ENCODE measurements around the gene PARD3. TPM values are rescaled to one million over a fixed set of nuclear protein-coding genes. Genes with fewer than 3 reads are reported as not detected.

Gene PARD3
- total RNA-seq, 4 donors from 2014 or later = 98.9 to 122 (median 105) TPM

DNA sequence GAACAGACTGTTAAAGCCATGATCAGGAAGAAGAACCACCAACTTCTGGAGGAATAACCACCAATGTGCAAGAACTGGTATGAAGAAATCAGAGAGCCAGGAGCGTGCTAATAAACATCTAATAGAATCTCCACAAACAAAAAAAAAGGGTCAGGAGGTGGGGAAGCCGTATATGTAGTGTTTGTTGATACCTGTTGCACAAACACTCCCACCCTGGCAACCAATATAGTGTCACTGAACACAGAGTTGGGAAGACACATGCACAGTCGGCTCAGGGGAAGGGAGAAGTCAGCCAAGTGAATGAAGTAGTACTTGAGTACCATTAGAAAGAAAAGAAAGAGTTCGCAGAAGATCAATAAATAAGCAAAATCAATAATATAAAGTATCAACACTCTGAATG is 400.1 kb downstream of the PARD3 start:
- no peak for DNase-seq (ENCODE audit: extremely low spot score)
- Histone ChIP-seq H3K36me3 (no peaks in the 10 kb centered on the region), H3K4me3 (no peak overlapping the region), H3K27me3 (no peaks in the 10 kb centered on the region), H3K9me3 (no peaks in the 10 kb centered on the region), H3K27ac (replicated peaks in 1 of 4) (no peak overlapping the region), H3K4me1 (peaks cover 0 to 4% (median 0%) of the 10 kb centered on the region in 4 donors)
- no peak for TF ChIP-seq POLR2A (IDR thresholded peaks at IDR 0.05; ENCODE audit: low read depth)
- TF ChIP-seq EP300 (IDR thresholded peaks at IDR 0.05) = no peak
- no peak for TF ChIP-seq POLR2AphosphoS5 (IDR thresholded peaks at IDR 0.05)
- TF ChIP-seq, protein P1, sequence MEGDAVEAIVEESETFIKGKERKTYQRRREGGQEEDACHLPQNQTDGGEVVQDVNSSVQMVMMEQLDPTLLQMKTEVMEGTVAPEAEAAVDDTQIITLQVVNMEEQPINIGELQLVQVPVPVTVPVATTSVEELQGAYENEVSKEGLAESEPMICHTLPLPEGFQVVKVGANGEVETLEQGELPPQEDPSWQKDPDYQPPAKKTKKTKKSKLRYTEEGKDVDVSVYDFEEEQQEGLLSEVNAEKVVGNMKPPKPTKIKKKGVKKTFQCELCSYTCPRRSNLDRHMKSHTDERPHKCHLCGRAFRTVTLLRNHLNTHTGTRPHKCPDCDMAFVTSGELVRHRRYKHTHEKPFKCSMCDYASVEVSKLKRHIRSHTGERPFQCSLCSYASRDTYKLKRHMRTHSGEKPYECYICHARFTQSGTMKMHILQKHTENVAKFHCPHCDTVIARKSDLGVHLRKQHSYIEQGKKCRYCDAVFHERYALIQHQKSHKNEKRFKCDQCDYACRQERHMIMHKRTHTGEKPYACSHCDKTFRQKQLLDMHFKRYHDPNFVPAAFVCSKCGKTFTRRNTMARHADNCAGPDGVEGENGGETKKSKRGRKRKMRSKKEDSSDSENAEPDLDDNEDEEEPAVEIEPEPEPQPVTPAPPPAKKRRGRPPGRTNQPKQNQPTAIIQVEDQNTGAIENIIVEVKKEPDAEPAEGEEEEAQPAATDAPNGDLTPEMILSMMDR (IDR thresholded peaks at IDR 0.05) = no peak
- intact Hi-C loops (cut with DNase I) = no loop called here
- 92% methylated on average over 4 of the region's 4 CpGs for WGBS

DNA sequence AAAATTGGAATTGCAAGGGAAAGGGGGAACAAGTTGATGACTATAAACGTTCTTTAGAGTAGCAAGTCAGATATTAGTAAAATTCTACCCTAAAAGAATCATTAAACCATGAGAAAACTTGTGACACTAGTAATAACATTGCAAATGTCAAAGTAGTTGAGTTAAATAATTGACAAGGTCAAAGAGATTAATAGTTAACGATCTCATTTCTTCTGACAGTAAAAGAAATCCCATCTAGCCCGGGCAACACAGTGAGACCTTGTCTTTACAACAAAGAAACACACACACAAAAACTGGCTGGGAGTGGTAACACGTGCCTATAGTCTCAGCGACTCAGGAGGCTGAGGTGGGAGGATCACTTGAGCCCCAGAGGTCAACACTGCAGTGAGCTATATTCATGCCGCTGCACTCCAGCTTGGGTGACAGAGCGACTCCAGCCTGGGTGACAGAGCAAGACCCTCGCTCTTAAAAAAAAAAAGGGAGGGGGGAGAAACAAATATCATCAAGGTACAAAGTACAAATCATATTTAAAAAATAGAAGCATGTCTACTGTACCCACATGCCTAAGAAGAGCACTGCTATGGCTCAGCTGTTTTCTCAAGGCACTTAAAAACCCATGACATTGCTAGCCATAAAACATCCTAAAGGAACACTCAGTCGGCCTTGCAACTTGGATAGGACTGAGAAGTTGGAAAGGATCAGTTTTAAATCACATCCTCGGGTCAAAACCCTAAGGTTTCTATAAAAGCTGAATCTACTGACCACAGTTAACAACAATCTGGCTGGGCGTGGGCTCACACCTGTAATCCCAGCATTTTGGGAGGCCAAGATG is 401.1 kb downstream of the PARD3 start:
- Histone ChIP-seq H3K27ac (replicated peaks in 1 of 4) (no peak overlapping the region), H3K36me3 (no peaks in the 10 kb centered on the region), H3K9me3 (no peaks in the 10 kb centered on the region), H3K27me3 (no peaks in the 10 kb centered on the region), H3K4me3 (no peak overlapping the region), H3K4me1 (peaks cover 0 to 4% (median 0%) of the 10 kb centered on the region in 4 donors)
- DNase-seq (ENCODE audit: extremely low spot score) = no peak
- intact Hi-C loops (cut with DNase I) = no loop called here
- TF ChIP-seq, protein P1 (IDR thresholded peaks at IDR 0.05) = no peak
- no peak for TF ChIP-seq EP300 (IDR thresholded peaks at IDR 0.05)
- no peak for TF ChIP-seq POLR2AphosphoS5 (IDR thresholded peaks at IDR 0.05)
- no peak for TF ChIP-seq POLR2A (IDR thresholded peaks at IDR 0.05; ENCODE audit: low read depth)
- WGBS = 88% methylated on average over 11 of the region's 11 CpGs

DNA sequence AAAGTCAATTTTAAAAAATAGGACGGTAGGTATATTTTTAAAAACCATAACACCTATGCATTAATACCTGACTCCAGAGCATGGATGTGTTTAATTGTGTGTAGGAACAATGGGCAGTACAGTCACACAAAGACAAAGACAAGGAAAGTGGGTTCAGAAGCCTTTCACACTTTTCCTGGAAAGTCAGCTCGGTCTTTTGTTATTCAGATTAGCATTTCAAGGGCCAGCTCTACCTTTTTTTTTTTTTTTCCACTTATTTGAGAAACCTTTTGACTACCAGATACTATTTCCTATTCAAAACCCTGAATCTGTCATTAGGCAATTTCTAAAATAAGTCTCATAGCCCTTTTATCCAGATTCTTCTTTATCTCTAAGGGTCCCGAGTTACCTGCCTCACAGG is 401.9 kb downstream of the PARD3 start:
- Histone ChIP-seq H3K36me3 (no peaks in the 10 kb centered on the region), H3K9me3 (no peaks in the 10 kb centered on the region), H3K27me3 (no peaks in the 10 kb centered on the region), H3K4me3 (no peak overlapping the region), H3K4me1 (peaks cover 0 to 4% (median 0%) of the 10 kb centered on the region in 4 donors), H3K27ac (replicated peaks in 1 of 4) (no peak overlapping the region)
- no peak for DNase-seq (ENCODE audit: extremely low spot score)
- 94% methylated on average over 3 of the region's 3 CpGs for WGBS
- TF ChIP-seq POLR2AphosphoS5 (IDR thresholded peaks at IDR 0.05) (no peak), EP300 (IDR thresholded peaks at IDR 0.05) (no peak), POLR2A (IDR thresholded peaks at IDR 0.05; ENCODE audit: low read depth) (no peak)
- TF ChIP-seq, protein P1 (IDR thresholded peaks at IDR 0.05) = no peak
- intact Hi-C loops (cut with DNase I) = no loop called here

DNA sequence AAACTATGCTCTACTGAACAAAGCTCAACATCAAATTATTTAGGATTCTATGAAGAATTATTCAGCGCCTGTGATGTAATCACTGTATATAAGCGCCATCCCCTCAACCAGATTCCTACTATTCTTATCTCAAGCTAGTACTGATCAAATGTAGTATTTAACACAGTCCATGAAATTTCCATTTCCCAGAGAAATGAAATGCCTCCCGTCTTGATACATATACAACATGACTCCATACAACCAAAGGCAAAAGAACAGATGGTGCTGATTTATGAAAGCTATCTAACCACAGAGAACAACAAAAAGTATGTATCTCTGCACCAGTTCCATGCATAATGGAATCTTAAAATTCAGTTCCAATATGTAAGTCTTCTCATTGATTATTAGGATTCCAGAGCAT is 406.1 kb downstream of the PARD3 start:
- H3K36me3 ChIP-seq = no peaks in the 10 kb centered on the region
- no peaks in the 10 kb centered on the region for H3K27me3 ChIP-seq
- H3K4me1 ChIP-seq = peaks cover 0 to 11% (median 1%) of the 10 kb centered on the region in 4 donors
- no peaks in the 10 kb centered on the region for H3K9me3 ChIP-seq
- TF ChIP-seq POLR2AphosphoS5 (IDR thresholded peaks at IDR 0.05) (no peak), EP300 (IDR thresholded peaks at IDR 0.05) (no peak), POLR2A (IDR thresholded peaks at IDR 0.05; ENCODE audit: low read depth) (no peak)
- TF ChIP-seq, protein P1 (IDR thresholded peaks at IDR 0.05) = no peak
- H3K4me3 ChIP-seq = no peak overlapping the region
- intact Hi-C loops (cut with DNase I) = no loop called here
- H3K27ac ChIP-seq (replicated peaks in 1 of 4) = no peak overlapping the region
- WGBS = 92% methylated on average over 3 of the region's 3 CpGs
- DNase-seq (ENCODE audit: extremely low spot score) = no peak
